HG03457 (cell line): ENCODE data around the gene ERO1B.

Experiments used
- ATAC-seq: cut with Tn5 transposase; IDR thresholded peaks from one replicate; pipeline ENCODE4 v1.9.1; 2021; ENCODE audit warnings: moderate number of reproducible peaks; ENCODE audit not compliant: unreplicated experiment

ERO1B gene

GRCh38 chr1:236301080-236301957, 19.6 kb upstream of the ERO1B start:
- no peak for ATAC-seq

GRCh38 chr1:236297161-236297560, 15.4 kb upstream of the ERO1B start:
- no peak for ATAC-seq

GRCh38 chr1:236292425-236292824, 10.7 kb upstream of the ERO1B start:
- ATAC-seq, result no peak

GRCh38 chr1:236289492-236290131, 7.9 kb upstream of the ERO1B start:
- no peak for ATAC-seq

- ATAC-seq, result no peak
Measured at GRCh38 chr1:236288620-236288976, 6.8 kb upstream of the ERO1B start.

- ATAC-seq, result no peak
Measured at GRCh38 chr1:236287757-236288619, 6.2 kb upstream of the ERO1B start.

- ATAC-seq, result no peak
Measured at GRCh38 chr1:236287356-236287755, 5.6 kb upstream of the ERO1B start.

- peak; percentile 46 for ATAC-seq
Measured at GRCh38 chr1:236284291-236284721, 2.5 kb upstream of the ERO1B start.

- no peak for ATAC-seq
Measured at GRCh38 chr1:236282719-236283118, 961 bp upstream of the ERO1B start.

GRCh38 chr1:236282425-236282716, 613 bp upstream of the ERO1B start:
- no peak for ATAC-seq

- peak; percentile 15 for ATAC-seq
Measured at GRCh38 chr1:236281198-236281653, 532 bp downstream of the ERO1B start.

- no peak for ATAC-seq
Measured at GRCh38 chr1:236280438-236281197, 1.1 kb downstream of the ERO1B start.

- ATAC-seq, result no peak
Measured at GRCh38 chr1:236275586-236275985, 6.2 kb downstream of the ERO1B start.

GRCh38 chr1:236275061-236275460, 6.7 kb downstream of the ERO1B start:
- no peak for ATAC-seq

- no peak for ATAC-seq
Measured at GRCh38 chr1:236273358-236273757, 8.4 kb downstream of the ERO1B start.

- ATAC-seq, result no peak
Measured at GRCh38 chr1:236269439-236269838, 12.3 kb downstream of the ERO1B start.

GRCh38 chr1:236261898-236262297, 19.9 kb downstream of the ERO1B start:
- no peak for ATAC-seq

GRCh38 chr1:236261033-236261432, 20.7 kb downstream of the ERO1B start:
- no peak for ATAC-seq

GRCh38 chr1:236259043-236259442, 22.7 kb downstream of the ERO1B start:
- no peak for ATAC-seq

- ATAC-seq, result no peak
Measured at GRCh38 chr1:236258114-236258622, 23.6 kb downstream of the ERO1B start.

GRCh38 chr1:236257216-236257615, 24.5 kb downstream of the ERO1B start:
- no peak for ATAC-seq
